SK-N-SH (cell line): ENCODE results near the gene GNAT1. TPM values are rescaled to one million over a fixed set of nuclear protein-coding genes. Genes with fewer than 3 reads are reported as not detected.

Experiments
- CTCF ChIA-PET: fragments of 300-600, 350-600 bp; formaldehyde crosslinking; extraction: SDS; loops from one replicate; lab custom pipeline; 2021; lab: Yijun Ruan, JAX
- POLR2A ChIA-PET: fragments of 350-600 bp; sonication (Branson Sonifier 250); formaldehyde crosslinking; extraction: SDS; loops from one replicate; lab custom pipeline; 2020; ENCODE audit warnings: antibody characterized with exemption, inconsistent platforms; lab: Yijun Ruan, JAX
- DNase-seq: peaks from one replicate; pipeline ENCODE4 v3.0.0; 2012
- H2AFZ ChIP-seq: fragments of 200-600 bp; sonication (generic); 2 replicates; pipeline ENCODE4 v1.8.1; 2016; ENCODE audit warnings: antibody characterized with exemption, mild to moderate bottlenecking, low read depth
- H3F3A ChIP-seq: fragments of 200-600 bp; sonication (generic); replicated peaks from 2 replicates; pipeline ENCODE3; 2016; ENCODE audit warnings: antibody characterized with exemption, mild to moderate bottlenecking; ENCODE audit not compliant: insufficient read depth
- H3K27ac ChIP-seq, 2 experiments: fragments of 200-500 bp in 1 of 2; fragments of 200-600 bp in 1 of 2; sonication (Bioruptor generic) in 1 of 2; sonication (generic), shearing (Covaris generic) in 1 of 2; 2 replicates each; pipeline versions ENCODE4 v1.5.1 to v1.6.1; 2014 to 2016; ENCODE audit warnings: low read depth in 2 of 2, inconsistent platforms in 1 of 2, low read length in 1 of 2, mild to moderate bottlenecking in 1 of 2, mixed read lengths in 1 of 2
- H3K27me3 ChIP-seq: fragments of 200-600 bp; sonication (generic), shearing (Covaris generic); 2 replicates; pipeline ENCODE4 v1.6.1; 2016; ENCODE audit warnings: mixed run types; ENCODE audit not compliant: insufficient read depth
- H3K36me3 ChIP-seq, 2 experiments: fragments of 200-500 bp in 1 of 2; fragments of 200-600 bp in 1 of 2; sonication (Bioruptor generic) in 1 of 2; sonication (generic) in 1 of 2; replicated peaks in 1 of 2; 2 replicates each; pipeline versions ENCODE3 to v1.5.1; 2014 to 2016; ENCODE audit warnings: low read length in 1 of 2, mild to moderate bottlenecking in 1 of 2; ENCODE audit not compliant: insufficient read depth in 2 of 2, control insufficient read depth in 1 of 2
- H3K4me1 ChIP-seq, 2 experiments: fragments of 200-500 bp in 1 of 2; fragments of 200-600 bp in 1 of 2; sonication (Bioruptor generic) in 1 of 2; sonication (generic), shearing (Covaris generic) in 1 of 2; 2 replicates each; pipeline versions ENCODE4 v1.5.1 to v1.6.1; 2014 to 2016; ENCODE audit warnings: low read depth in 1 of 2, low read length in 1 of 2, mixed run types in 1 of 2; ENCODE audit not compliant: insufficient read depth in 2 of 2, control insufficient read depth in 1 of 2
- H3K4me2 ChIP-seq: fragments of 200-600 bp; sonication (generic), shearing (Covaris generic); 2 replicates; pipeline ENCODE4 v1.6.1; 2017; ENCODE audit warnings: mixed run types
- H3K4me3 ChIP-seq, 2 experiments: fragments of 200-500 bp in 1 of 2; fragments of 200-600 bp in 1 of 2; sonication (Bioruptor generic) in 1 of 2; sonication (generic), shearing (Covaris generic) in 1 of 2; 2 replicates each; pipeline versions ENCODE4 v1.5.1 to v1.8.1; 2014 to 2016; ENCODE audit warnings: low read depth in 2 of 2, inconsistent platforms in 1 of 2, low read length in 1 of 2, mild to moderate bottlenecking in 1 of 2, mixed read lengths in 1 of 2, moderate library complexity in 1 of 2
- H3K79me2 ChIP-seq: fragments of 200-600 bp; sonication (generic); 2 replicates; pipeline ENCODE4 v1.8.1; 2017; ENCODE audit warnings: mild to moderate bottlenecking; ENCODE audit not compliant: insufficient read depth
- H3K9ac ChIP-seq: fragments of 200-600 bp; sonication (generic); 2 replicates; pipeline ENCODE4 v1.6.1; 2017; ENCODE audit warnings: mixed run types
- H3K9me2 ChIP-seq: fragments of 200-600 bp; sonication (generic); 2 replicates; pipeline ENCODE4 v1.6.1; 2017; ENCODE audit warnings: mixed run types
- H3K9me3 ChIP-seq: fragments of 200-600 bp; sonication (generic); 2 replicates; pipeline ENCODE4 v1.6.1; 2017; ENCODE audit warnings: mixed run types, mild to moderate bottlenecking, moderate library complexity
- H4K20me1 ChIP-seq: fragments of 200-600 bp; sonication (generic); 2 replicates; pipeline ENCODE4 v1.6.1; 2017; ENCODE audit warnings: mild to moderate bottlenecking, mixed run types; ENCODE audit not compliant: insufficient read depth
- EZH2phosphoT487 ChIP-seq: fragments of 200-600 bp; sonication (generic); IDR thresholded peaks from 2 replicates; pipeline ENCODE4 v1.6.1; 2017; ENCODE audit warnings: low read depth, mixed run types, mild to moderate bottlenecking, antibody characterized with exemption, moderate library complexity, borderline replicate concordance
- FOXJ3 ChIP-seq: sonication (generic); formaldehyde crosslinking; IDR thresholded peaks from 2 replicates; pipeline ENCODE4 v1.5.1; 2020; ENCODE audit warnings: mild to moderate bottlenecking, missing genetic modification reagents
- JUND ChIP-seq: IDR thresholded peaks from 2 replicates; pipeline ENCODE4 v1.4.0; 2012
- MEF2A ChIP-seq: IDR thresholded peaks from 2 replicates; pipeline ENCODE4 v1.4.0; 2012; ENCODE audit warnings: low read depth, borderline replicate concordance
- NFIC ChIP-seq: IDR thresholded peaks from 2 replicates; pipeline ENCODE4 v1.4.0; 2012; ENCODE audit warnings: borderline replicate concordance
- NRF1 ChIP-seq: IDR thresholded peaks from 2 replicates; pipeline ENCODE4 v1.6.1; 2012; ENCODE audit warnings: low read depth, mild to moderate bottlenecking, low read length
- POLR2AphosphoS5 ChIP-seq: IDR thresholded peaks from 2 replicates; pipeline ENCODE4 v1.6.1; 2012; ENCODE audit warnings: low read depth, low read length
- RCOR1 ChIP-seq: fragments of 150-350 bp; IDR thresholded peaks from 2 replicates; pipeline ENCODE4 v1.6.1; 2017; ENCODE audit warnings: antibody characterized with exemption, low read length
- RFX5 ChIP-seq: IDR thresholded peaks from 2 replicates; pipeline ENCODE4 v1.6.1; 2012; ENCODE audit warnings: mild to moderate bottlenecking, improper control_type of control experiment, low read length
- RXRA ChIP-seq: IDR thresholded peaks from 2 replicates; pipeline ENCODE4 v1.4.0; 2012; ENCODE audit warnings: low read depth, mild to moderate bottlenecking, borderline replicate concordance
- SMC3 ChIP-seq: IDR thresholded peaks from 2 replicates; pipeline ENCODE4 v1.6.1; 2012; ENCODE audit warnings: low read depth, low read length, improper control_type of control experiment
- TAF1 ChIP-seq: IDR thresholded peaks from 2 replicates; pipeline ENCODE4 v1.6.1; 2012; ENCODE audit warnings: low read depth, mild to moderate bottlenecking, low read length, moderate library complexity, borderline replicate concordance
- TEAD4 ChIP-seq: IDR thresholded peaks from 2 replicates; pipeline ENCODE4 v1.4.0; 2012; ENCODE audit warnings: mild to moderate bottlenecking, borderline replicate concordance; ENCODE audit not compliant: insufficient read depth
- WGBS: methylation state at CpG from one replicate; pipeline ENCODE4 v1.1.6; 2017; ENCODE audit warnings: low lambda C conversion rate; 5-methylcytosine and 5-hydroxymethylcytosine counted together
- polyA plus RNA-seq, 3 experiments: library from polyadenylated mRNA; depleted of rRNA; stranded (reverse); fragments of >200 nt; gene quantifications; 2 replicates each; pipeline ENCODE4 v1.2.3, GENCODE V29; 2012
- TF ChIP-seq, protein P1 (sequence below): IDR thresholded peaks from 2 replicates; pipeline ENCODE4 v1.4.0; 2012; ENCODE audit warnings: low read depth, borderline replicate concordance
- TF ChIP-seq, protein P2 (sequence below): fragments of 150-350 bp; IDR thresholded peaks from 2 replicates; pipeline ENCODE4 v1.6.1; 2017; ENCODE audit warnings: antibody characterized with exemption, low read length, low read depth, borderline replicate concordance

GNAT1 gene
- polyA plus RNA-seq, 1 of the 3 experiments (the other 2 are of a cell fraction): not detected

DNA sequence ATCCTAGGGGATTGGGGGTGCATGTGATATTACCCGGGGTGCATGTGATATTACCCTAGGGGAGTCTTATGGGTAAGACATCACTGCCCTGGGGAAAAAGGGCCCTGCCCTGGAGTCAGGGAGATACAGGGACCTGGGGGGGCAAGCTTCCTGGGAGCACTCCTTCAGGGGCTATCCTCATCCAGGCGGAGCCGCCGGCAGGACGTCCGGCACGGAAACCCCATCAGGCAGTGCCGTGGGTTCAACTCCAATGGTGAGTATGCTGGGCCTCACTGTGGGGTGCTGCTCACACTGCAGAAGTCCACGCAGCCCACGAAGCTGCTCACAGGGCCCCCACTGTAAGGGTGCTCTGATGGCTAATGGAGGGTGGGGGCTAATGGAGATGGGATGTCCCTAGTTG is 5.3 kb upstream of the GNAT1 start:
- H3K4me3 ChIP-seq: no peak overlapping the region
- no peaks in the 10 kb centered on the region for H4K20me1 ChIP-seq
- H3K9ac ChIP-seq: no peak overlapping the region
- no peak overlapping the region for H3K4me2 ChIP-seq
- TF ChIP-seq SMC3 (no peak), JUND (no peak), RFX5 (no peak), MEF2A (no peak), POLR2AphosphoS5 (no peak), TAF1 (no peak), TEAD4 (no peak), NRF1 (no peak), FOXJ3 (CRISPR knock-in tag) (no peak), RXRA (no peak)
- TF ChIP-seq, protein P1, sequence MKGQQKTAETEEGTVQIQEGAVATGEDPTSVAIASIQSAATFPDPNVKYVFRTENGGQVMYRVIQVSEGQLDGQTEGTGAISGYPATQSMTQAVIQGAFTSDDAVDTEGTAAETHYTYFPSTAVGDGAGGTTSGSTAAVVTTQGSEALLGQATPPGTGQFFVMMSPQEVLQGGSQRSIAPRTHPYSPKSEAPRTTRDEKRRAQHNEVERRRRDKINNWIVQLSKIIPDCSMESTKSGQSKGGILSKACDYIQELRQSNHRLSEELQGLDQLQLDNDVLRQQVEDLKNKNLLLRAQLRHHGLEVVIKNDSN: no peak
- H3K27ac ChIP-seq: no peak overlapping the region
- peaks cover 0 to 13% of the 10 kb centered on the region in 2 experiments; a peak in 1 of 4 replicates for H3K4me1 ChIP-seq
- CTCF ChIA-PET: interaction anchor here (0.7 to 23.1 kb wide), 4 partner anchors 9 to 86 kb away, joined by 4 to 1375 read pairs (median 351); partner anchors contain the start of genes GNAI2 and SLC38A3
- H3K36me3 ChIP-seq: peaks cover 0 to 4% of the 10 kb centered on the region in 2 experiments
- no peaks in the 10 kb centered on the region for H3K79me2 ChIP-seq
- H3K27me3 ChIP-seq: no peaks in the 10 kb centered on the region
- no peaks in the 10 kb centered on the region for H3K9me3 ChIP-seq
- no peaks in the 10 kb centered on the region for H3K9me2 ChIP-seq
- H2AFZ ChIP-seq: no peak overlapping the region
- no peaks in the 10 kb centered on the region for H3F3A ChIP-seq
- 100% methylated on average over 1 of the region's 10 CpGs for WGBS
- no peak for DNase-seq
- POLR2A ChIA-PET: no interaction called here

DNA sequence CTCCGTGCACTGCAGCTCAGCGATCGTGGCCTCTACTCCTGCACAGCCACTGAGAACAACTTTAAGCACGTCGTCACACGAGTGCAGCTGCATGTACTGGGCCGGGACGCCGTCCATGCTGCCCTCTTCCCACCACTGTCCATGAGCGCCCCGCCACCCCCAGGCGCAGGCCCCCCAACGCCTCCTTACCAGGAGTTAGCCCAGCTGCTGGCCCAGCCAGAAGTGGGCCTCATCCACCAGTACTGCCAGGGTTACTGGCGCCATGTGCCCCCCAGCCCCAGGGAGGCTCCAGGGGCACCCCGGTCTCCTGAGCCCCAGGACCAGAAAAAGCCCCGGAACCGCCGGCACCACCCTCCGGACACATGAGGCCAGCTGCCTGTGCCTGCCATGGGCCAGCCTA is 3.7 kb upstream of the GNAT1 start:
- Histone ChIP-seq H2AFZ (no peak overlapping the region), H3K9me3 (no peaks in the 10 kb centered on the region), H3K4me2 (no peak overlapping the region), H3K4me3 (no peak overlapping the region), H3K27ac (no peak overlapping the region), H4K20me1 (no peaks in the 10 kb centered on the region), H3K9me2 (no peaks in the 10 kb centered on the region), H3F3A (no peaks in the 10 kb centered on the region), H3K9ac (no peak overlapping the region), H3K4me1 (peaks cover 0 to 2% of the 10 kb centered on the region in 2 experiments; a peak in 1 of 4 replicates), H3K79me2 (no peaks in the 10 kb centered on the region), H3K36me3 (peaks cover 0 to 3% of the 10 kb centered on the region in 2 experiments), H3K27me3 (peaks cover 1% of the 10 kb centered on the region)
- POLR2A ChIA-PET: interaction anchor here (4.0 kb wide), 1 partner anchor 66 kb away, joined by 21 read pairs; no protein-coding TSS in a partner anchor
- DNase-seq: no peak
- CTCF ChIA-PET: interaction anchor here (2.2 to 23.1 kb wide), 6 partner anchors 7 to 87 kb away, joined by 8 to 1375 read pairs (median 112); partner anchors contain the start of genes GNAI2, LSMEM2, SEMA3B and SLC38A3
- TF ChIP-seq NRF1 (no peak), RCOR1 (no peak), NFIC (no peak), POLR2AphosphoS5 (no peak), EZH2phosphoT487 (no peak)
- TF ChIP-seq, protein P2, sequence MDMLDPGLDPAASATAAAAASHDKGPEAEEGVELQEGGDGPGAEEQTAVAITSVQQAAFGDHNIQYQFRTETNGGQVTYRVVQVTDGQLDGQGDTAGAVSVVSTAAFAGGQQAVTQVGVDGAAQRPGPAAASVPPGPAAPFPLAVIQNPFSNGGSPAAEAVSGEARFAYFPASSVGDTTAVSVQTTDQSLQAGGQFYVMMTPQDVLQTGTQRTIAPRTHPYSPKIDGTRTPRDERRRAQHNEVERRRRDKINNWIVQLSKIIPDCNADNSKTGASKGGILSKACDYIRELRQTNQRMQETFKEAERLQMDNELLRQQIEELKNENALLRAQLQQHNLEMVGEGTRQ: no peak
- 96% methylated on average over 16 of the region's 19 CpGs for WGBS
